T-helper 1 cell treated with Interleukin-12 subunit alpha and Interleukin-12 subunit beta and Interleukin-4 antibody, amounts not matched to agents 30 μg/mL and 1 μg/mL, for 36 hours (primary cell): ENCODE data around the gene HPDL.

Experiments
- H3K27ac Mint-ChIP-seq: one replicate; pipeline ENCODE4 v1.8.0; 2021; ENCODE audit warnings: mild to moderate bottlenecking, mixed read lengths
- H3K27me3 Mint-ChIP-seq: one replicate; pipeline ENCODE4 v1.8.0; 2021; ENCODE audit warnings: low read depth, mixed read lengths
- H3K36me3 Mint-ChIP-seq: one replicate; pipeline ENCODE4 v1.8.0; 2021; ENCODE audit warnings: low read depth, mixed read lengths
- H3K4me1 Mint-ChIP-seq: one replicate; pipeline ENCODE4 v1.8.0; 2021; ENCODE audit warnings: low read depth, mixed read lengths
- H3K4me3 Mint-ChIP-seq: one replicate; pipeline ENCODE4 v1.8.0; 2021; ENCODE audit warnings: mild to moderate bottlenecking, moderate library complexity, mixed read lengths
- H3K9me3 Mint-ChIP-seq: one replicate; pipeline ENCODE4 v1.8.0; 2021; ENCODE audit warnings: mixed read lengths

HPDL gene

DNA sequence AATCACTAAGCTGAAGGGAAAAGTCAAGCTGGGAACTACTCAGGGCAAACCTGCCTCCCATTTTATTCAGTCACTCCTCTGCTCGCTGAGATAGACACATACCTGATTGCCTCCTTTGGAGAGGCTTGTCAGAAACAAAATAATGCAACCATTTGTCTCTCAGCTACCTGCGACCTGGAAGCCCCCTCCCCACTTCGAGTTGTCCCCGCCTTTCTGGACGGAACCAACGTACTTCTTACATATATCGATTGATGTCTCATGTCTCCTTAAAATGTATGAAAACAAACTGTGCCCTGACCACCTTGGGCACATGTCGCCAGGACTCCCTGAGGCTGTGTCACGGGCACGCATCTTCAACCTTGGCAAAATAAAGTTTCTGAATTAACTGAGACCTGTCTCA, 21.5 kb upstream of the HPDL start:
- Mint-ChIP-seq H3K27me3 (no peaks in the 10 kb centered on the region), H3K27ac (peak overlapping the region; percentile 66), H3K9me3 (no peaks in the 10 kb centered on the region), H3K36me3 (no peaks in the 10 kb centered on the region), H3K4me1 (peaks cover 21% of the 10 kb centered on the region), H3K4me3 (peak overlapping the region; percentile 84)

DNA sequence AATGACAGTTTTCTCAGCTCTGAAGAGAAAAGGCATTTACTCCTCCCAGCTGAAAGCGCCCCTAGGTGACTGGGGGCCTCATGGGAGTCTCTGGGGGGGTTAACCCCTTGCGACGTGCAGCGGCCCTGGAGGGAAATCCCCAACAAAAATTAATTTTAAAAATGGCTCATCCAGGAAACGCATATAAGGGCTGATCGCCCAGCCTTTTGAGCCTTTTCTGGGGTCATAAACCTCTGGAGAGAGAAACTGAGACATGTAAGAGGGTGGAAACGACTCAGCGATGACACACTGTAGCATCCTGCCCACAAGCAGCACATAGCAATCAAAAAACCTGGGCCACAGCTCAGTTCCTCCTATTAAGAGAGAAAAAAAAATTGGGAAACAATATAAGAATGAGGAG, 20.4 kb upstream of the HPDL start:
- H3K27me3 Mint-ChIP-seq = no peaks in the 10 kb centered on the region
- no peak overlapping the region for H3K27ac Mint-ChIP-seq
- peaks cover 18% of the 10 kb centered on the region for H3K4me1 Mint-ChIP-seq
- no peaks in the 10 kb centered on the region for H3K36me3 Mint-ChIP-seq
- no peaks in the 10 kb centered on the region for H3K9me3 Mint-ChIP-seq
- no peak overlapping the region for H3K4me3 Mint-ChIP-seq

DNA sequence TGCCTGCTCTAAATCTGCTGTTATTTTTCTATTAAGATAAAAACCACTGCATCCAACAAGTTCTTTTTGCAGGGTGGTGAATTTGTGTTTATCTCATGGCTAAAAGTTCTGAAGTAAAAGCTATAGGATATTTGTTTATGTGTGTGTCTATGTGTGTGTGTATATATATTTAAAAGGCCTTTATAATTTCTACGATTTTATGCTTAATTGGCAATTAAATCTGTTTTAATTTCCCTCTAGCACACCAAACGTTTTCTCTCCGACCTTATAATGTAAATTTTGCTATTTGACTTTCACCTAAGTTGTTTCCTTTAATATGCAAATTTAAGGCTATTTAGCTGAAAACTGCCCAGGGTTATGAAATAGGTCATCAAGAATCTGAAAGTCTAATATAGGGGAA, 19.8 kb upstream of the HPDL start:
- Mint-ChIP-seq H3K27me3 (no peaks in the 10 kb centered on the region), H3K27ac (peak overlapping the region; percentile 49), H3K4me3 (no peak overlapping the region), H3K9me3 (no peaks in the 10 kb centered on the region), H3K36me3 (no peaks in the 10 kb centered on the region), H3K4me1 (peaks cover 18% of the 10 kb centered on the region)

DNA sequence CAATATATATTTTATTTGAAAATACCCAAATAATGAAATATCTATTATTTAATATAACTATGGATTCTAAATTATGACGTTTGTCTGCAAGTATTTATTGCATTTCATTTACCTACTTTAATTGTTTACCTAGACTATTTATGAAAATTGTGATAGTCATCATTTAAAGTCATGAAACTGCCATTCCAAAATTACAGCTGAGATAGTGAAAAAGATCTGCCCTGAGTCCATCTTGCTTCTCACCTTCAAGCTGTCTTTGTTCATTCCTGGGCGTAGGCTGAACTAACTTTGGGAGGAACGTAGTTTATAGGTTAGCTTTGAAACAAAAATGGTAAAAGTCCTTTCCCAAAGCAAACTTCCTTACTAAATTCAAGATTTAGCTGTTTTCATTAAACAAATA, 12.4 kb upstream of the HPDL start:
- no peak overlapping the region for H3K27ac Mint-ChIP-seq
- H3K27me3 Mint-ChIP-seq = peaks cover 11% of the 10 kb centered on the region
- no peaks in the 10 kb centered on the region for H3K4me1 Mint-ChIP-seq
- H3K36me3 Mint-ChIP-seq = no peaks in the 10 kb centered on the region
- no peaks in the 10 kb centered on the region for H3K9me3 Mint-ChIP-seq
- H3K4me3 Mint-ChIP-seq = no peak overlapping the region

DNA sequence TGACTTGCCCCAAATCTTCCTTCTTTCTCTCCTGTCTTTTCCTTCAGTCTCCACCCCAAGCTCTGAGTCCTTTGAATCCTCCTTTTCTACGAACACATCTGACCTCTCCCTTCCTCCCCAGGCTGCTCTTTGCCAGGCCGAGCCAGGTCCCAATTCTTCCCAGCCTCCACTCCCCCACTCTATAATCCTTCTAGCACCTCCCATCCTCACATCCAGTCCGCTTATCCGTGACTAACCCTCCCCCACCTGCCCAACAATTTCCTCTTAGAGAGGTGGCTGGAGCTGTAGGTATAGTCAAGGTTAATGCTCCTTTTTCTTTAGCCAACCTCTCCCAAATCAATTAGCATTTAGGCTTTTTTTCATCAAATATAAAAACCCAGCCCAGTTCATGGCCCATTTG, 9.5 kb upstream of the HPDL start:
- Mint-ChIP-seq H3K27me3 (peaks cover 11% of the 10 kb centered on the region), H3K36me3 (no peaks in the 10 kb centered on the region), H3K27ac (no peak overlapping the region), H3K4me3 (no peak overlapping the region), H3K9me3 (no peaks in the 10 kb centered on the region), H3K4me1 (no peaks in the 10 kb centered on the region)

DNA sequence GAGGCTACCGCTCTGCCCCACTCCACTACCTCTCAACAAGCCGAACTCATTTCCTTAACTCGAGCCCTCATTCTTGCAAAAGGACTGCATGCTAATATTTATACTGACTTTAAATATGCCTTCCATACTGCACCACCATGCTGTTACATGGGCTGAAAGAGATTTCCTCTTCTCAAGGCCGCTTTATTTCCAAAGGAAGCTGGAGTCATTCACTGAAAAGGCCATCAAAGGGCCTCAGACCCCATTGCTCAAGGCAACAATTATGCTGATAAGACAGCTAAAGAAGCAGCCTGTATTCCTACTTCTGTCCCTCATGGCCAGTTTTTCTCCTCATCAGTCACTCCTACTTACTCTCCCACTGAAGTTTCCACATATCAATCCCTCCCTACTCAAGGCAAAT, 6.9 kb upstream of the HPDL start:
- peaks cover 3% of the 10 kb centered on the region for H3K27me3 Mint-ChIP-seq
- no peaks in the 10 kb centered on the region for H3K9me3 Mint-ChIP-seq
- H3K4me3 Mint-ChIP-seq = no peak overlapping the region
- no peaks in the 10 kb centered on the region for H3K36me3 Mint-ChIP-seq
- no peaks in the 10 kb centered on the region for H3K4me1 Mint-ChIP-seq
- no peak overlapping the region for H3K27ac Mint-ChIP-seq

DNA sequence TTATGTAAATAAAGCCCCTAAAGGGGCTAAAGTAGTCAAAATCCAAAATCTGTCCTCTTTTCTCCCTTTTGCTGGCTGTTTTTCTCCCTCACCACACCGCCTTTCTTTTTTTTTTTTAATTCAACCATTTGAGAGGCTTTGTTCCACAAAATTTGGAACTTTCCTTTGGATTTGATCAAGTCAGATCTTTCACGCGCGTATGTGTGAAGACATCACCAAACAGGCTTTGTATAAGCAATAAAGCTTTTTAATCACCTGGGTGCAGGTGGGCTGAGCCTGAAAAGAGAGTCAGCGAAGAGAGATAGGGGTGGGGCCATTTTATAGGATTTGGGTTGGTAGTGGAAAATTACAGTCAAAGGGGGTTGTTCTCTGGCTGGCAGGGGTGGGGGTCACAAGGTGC, 5.3 kb upstream of the HPDL start:
- Mint-ChIP-seq H3K4me1 (peaks cover 2% of the 10 kb centered on the region), H3K36me3 (no peaks in the 10 kb centered on the region)

DNA sequence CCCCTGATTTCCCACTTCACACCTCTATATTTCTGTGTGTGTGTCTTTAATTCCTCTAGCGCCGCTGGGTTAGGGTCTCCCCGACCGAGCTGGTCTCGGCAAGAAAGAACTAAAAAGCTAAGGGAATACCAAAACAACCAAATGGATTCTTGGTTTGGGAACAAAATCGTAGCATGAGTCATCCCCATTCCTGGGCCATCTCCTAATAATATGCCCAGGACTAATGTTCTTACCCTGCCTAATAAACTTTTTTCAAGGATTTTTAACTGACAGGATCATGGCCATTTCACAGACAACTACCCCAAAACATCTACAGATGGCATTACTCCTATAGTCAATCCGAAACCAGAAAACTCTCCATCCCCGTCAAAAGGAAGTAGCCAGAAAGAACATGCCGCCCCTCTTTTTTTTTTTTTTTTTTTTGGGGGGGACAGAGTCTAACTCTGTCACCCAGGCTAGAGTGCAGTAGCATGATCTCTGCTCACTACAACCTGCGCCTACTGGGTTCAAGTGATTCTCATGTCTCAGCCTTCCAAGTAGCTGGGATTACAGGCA, 4.1 kb upstream of the HPDL start:
- H3K4me1 Mint-ChIP-seq = peaks cover 3% of the 10 kb centered on the region
- H3K36me3 Mint-ChIP-seq = no peaks in the 10 kb centered on the region
- no peak overlapping the region for H3K4me3 Mint-ChIP-seq
- no peaks in the 10 kb centered on the region for H3K9me3 Mint-ChIP-seq
- no peak overlapping the region for H3K27ac Mint-ChIP-seq
- H3K27me3 Mint-ChIP-seq = no peaks in the 10 kb centered on the region

More for the DNA sequence above, 5.3 kb upstream of the HPDL start:
- Mint-ChIP-seq H3K27me3 (no peaks in the 10 kb centered on the region), H3K4me3 (no peak overlapping the region), H3K9me3 (no peaks in the 10 kb centered on the region), H3K27ac (no peak overlapping the region)

DNA sequence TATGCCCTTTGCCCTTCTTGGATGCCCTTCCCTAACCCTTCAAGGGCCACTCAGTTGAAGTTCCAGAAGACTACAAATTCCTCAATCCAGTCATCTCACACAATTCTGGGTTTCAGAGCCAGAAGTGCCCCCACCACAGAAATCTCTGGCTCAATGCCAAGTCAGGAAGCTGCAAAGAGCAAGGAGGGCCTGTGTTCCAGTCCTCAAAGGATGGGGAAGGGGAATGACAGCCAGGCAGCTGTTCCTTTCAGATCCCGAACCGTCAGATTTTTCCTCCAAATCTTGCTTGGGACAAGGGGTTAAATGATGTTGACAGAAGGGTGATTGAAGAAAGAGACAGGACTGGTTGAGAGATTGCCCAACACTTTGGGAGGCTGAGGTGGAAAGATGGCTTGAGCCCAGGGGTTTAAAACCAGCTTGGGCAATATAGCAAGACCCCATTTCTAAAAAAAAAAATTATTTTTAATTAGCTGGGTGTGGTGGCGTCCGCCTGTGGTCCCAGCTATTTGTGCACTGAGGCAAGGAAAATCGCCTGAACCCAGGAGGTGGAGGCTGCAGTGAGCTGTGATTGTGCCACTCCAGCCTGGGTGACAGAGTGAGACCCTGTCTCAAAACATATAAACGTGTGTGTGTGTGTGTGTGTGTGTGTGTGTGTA, 716 bp upstream of the HPDL start:
- Mint-ChIP-seq H3K4me1 (peaks cover 13% of the 10 kb centered on the region), H3K4me3 (peak overlapping the region; percentile 80), H3K9me3 (no peaks in the 10 kb centered on the region), H3K27ac (peak overlapping the region; percentile 26), H3K36me3 (no peaks in the 10 kb centered on the region), H3K27me3 (no peaks in the 10 kb centered on the region)

DNA sequence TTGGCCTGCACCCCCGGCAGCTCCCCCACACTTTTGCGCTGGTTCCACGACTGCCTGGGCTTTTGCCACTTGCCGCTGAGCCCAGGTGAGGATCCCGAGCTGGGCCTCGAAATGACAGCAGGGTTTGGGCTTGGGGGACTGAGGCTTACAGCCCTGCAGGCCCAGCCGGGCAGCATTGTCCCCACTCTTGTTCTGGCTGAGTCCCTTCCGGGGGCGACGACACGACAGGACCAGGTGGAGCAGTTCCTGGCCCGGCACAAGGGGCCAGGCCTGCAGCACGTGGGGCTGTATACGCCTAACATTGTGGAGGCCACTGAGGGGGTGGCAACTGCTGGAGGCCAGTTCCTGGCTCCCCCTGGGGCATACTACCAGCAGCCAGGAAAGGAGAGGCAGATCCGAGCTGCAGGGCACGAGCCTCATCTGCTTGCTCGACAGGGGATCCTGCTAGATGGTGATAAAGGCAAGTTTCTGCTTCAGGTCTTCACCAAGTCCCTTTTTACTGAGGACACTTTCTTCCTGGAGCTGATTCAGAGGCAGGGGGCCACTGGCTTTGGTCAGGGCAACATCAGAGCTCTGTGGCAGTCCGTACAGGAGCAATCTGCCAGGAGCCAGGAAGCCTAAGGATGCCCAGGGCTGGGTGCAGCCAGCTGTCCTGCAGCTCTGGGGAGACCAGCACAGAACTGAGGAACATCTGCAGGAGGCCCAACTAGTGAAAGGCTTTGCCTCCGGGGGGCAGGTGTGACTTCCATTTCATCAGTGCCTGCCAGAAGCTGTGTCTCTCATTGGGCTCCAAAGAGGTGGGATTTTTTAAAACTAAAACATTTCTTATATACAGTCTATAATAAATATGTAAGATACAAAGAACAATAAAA, 1.2 kb downstream of the HPDL start:
- Mint-ChIP-seq H3K4me3 (peak overlapping the region; percentile 46), H3K27me3 (no peaks in the 10 kb centered on the region), H3K27ac (no peak overlapping the region), H3K4me1 (peaks cover 13% of the 10 kb centered on the region), H3K36me3 (no peaks in the 10 kb centered on the region), H3K9me3 (no peaks in the 10 kb centered on the region)

DNA sequence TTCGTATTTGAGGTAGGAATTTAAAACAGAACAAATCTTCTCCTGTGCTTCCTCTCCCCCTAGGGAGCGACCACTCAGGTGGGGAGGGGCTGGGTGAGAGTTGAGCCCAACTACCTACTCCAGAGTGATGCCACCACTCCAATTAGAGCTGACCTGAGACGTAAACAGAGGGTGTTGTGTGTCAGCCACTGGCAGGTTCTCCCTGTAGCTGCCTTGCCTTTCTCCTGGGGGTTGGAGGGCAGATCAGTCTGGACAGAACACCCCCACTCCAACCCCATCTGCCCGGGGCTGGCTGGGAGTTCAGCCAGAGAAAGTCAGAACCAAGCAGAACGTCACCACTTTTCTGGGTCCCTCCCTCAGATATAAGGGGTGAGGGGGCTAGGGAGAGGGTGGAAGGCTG, 2.0 kb downstream of the HPDL start:
- Mint-ChIP-seq H3K9me3 (no peaks in the 10 kb centered on the region), H3K4me1 (peaks cover 13% of the 10 kb centered on the region), H3K27ac (no peak overlapping the region), H3K27me3 (no peaks in the 10 kb centered on the region), H3K4me3 (peak overlapping the region; percentile 29), H3K36me3 (no peaks in the 10 kb centered on the region)

DNA sequence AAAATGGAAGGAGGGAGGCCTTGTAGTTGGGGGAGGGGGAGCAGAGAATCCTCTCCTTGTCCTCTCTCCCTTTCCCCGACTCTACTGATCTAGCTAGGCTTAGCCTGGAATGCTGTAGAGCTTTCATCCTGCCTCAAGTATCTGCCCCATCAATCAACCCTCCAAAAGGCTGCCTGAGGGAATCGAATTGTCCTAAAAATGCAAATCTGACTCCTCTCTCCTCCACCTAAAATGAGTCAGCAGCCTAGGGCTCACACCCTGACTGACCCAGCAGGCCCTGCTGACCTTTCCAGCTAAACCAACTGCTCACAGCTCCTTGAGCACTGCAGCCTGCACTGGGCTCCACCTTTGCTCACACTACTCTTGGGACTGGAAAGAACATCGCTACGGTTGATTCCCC, 2.8 kb downstream of the HPDL start:
- no peaks in the 10 kb centered on the region for H3K9me3 Mint-ChIP-seq
- peaks cover 3% of the 10 kb centered on the region for H3K36me3 Mint-ChIP-seq
- no peak overlapping the region for H3K27ac Mint-ChIP-seq
- H3K4me3 Mint-ChIP-seq = no peak overlapping the region
- H3K27me3 Mint-ChIP-seq = no peaks in the 10 kb centered on the region
- H3K4me1 Mint-ChIP-seq = peaks cover 19% of the 10 kb centered on the region

DNA sequence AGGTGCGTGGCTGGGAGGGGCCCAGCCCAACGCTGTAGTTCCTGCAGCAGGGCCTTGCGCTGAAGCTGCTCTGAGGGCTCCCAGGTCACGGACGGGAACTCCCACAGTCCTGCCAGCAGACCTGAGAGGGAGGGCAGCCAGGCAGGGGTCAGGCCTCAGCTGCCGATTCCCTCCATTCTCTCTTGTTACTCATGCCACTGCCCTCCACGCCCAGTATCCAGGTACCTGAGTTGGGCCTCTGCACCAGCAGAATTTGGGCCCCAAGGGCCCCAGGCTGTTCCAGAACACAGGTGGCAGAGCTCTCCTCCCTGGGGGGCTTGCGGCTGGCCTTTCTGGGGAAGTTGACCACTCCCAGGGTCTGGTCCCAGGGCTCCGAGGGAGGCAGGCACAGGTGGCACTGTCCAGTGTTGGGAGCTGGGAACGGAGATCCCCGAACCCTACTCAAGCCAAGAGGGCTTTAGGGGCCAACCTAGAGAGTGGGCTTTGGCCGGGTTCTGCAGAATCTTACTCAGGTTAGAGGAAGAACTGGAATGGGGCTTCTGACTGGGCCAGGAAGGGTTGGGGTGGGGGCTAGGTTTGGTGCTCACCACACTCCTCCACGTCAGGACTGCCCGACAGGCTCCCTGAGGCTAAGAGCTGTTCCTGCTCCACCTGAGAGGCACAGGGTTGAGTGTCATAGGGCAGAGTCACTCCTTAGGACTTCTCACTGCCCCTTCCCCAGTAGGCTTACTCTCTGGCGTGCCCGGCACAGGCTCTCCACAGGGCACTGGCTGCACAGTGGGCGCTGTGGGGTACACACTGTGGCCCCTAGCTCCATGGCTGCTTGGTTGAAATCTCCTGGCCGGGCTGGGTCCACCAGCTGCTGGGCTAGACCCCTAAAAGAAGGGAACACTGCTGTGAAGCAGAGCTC, 5.0 kb downstream of the HPDL start:
- Mint-ChIP-seq H3K4me1 (peaks cover 27% of the 10 kb centered on the region), H3K9me3 (no peaks in the 10 kb centered on the region), H3K27ac (no peak overlapping the region), H3K4me3 (no peak overlapping the region), H3K36me3 (peaks cover 3% of the 10 kb centered on the region), H3K27me3 (no peaks in the 10 kb centered on the region)

DNA sequence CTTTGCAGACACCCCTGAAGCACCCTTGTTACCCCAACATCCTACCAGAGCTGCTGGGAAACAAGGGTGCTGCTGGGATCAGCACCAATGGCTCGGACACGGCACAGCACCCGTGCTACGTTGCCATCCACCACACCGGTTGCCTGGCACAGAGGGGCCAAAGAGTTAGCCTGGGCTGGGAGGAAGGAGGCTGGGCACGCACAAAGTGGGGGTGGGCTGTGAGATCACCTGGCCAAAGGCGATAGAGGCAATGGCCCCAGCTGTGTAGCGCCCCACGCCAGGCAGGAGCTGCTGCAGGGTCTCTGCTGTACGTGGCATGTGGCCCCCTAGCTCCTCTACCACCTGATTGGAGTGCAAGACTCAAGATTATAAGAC, 5.6 kb downstream of the HPDL start:
- no peak overlapping the region for H3K4me3 Mint-ChIP-seq
- no peak overlapping the region for H3K27ac Mint-ChIP-seq
- peaks cover 3% of the 10 kb centered on the region for H3K36me3 Mint-ChIP-seq
- peaks cover 27% of the 10 kb centered on the region for H3K4me1 Mint-ChIP-seq
- H3K9me3 Mint-ChIP-seq = no peaks in the 10 kb centered on the region
- H3K27me3 Mint-ChIP-seq = no peaks in the 10 kb centered on the region
